Natural killer cell (primary cell): ENCODE results near the gene DISC1. TPM values are rescaled to one million over a fixed set of nuclear protein-coding genes. Genes with fewer than 3 reads are reported as not detected.
A peak's percentile ranks its signal among the peaks of the same experiment; 100 is the strongest.

Source experiments
- ATAC-seq, 3 donors: fragments of 150-1000 bp in 2 of 3; fragments of 200-7000 bp in 1 of 3; cut with Tn5 transposase; 1 replicate in 1 of 3; 2 replicates in 2 of 3; pipeline ENCODE4 v1.10.0; 2021; ENCODE audit warnings: mild to moderate bottlenecking in 2 of 3, moderate library complexity in 2 of 3
- DNase-seq, 2 donors: peaks; one replicate each; pipeline versions ENCODE4 v3.0.0 to v3.0.0-alpha.2; 2013 to 2021; ENCODE audit warnings: mixed read lengths in 1 of 2
- H3K27ac ChIP-seq: one replicate; pipeline ENCODE4 v1.5.1; 2013; ENCODE audit warnings: mild to moderate bottlenecking, low read length
- H3K27me3 ChIP-seq: one replicate; pipeline ENCODE4 v1.6.1; 2013; ENCODE audit warnings: low read length; ENCODE audit not compliant: control insufficient read depth, insufficient read depth
- H3K36me3 ChIP-seq: one replicate; pipeline ENCODE4 v1.6.1; 2013; ENCODE audit warnings: low read length; ENCODE audit not compliant: control insufficient read depth, insufficient read depth
- H3K4me1 ChIP-seq: one replicate; pipeline ENCODE4 v1.6.1; 2013; ENCODE audit warnings: low read length; ENCODE audit not compliant: control insufficient read depth, insufficient read depth
- H3K4me3 ChIP-seq: one replicate; pipeline ENCODE4 v1.5.1; 2013; ENCODE audit warnings: low read length
- H3K9me3 ChIP-seq: one replicate; pipeline ENCODE4 v1.6.1; 2013; ENCODE audit warnings: low read length; ENCODE audit not compliant: control insufficient read depth, insufficient read depth
- H3K27ac Mint-ChIP-seq, 2 donors: one replicate each; pipeline ENCODE4 v1.8.0; 2022; ENCODE audit warnings: mild to moderate bottlenecking in 2 of 2, mixed read lengths in 2 of 2, moderate library complexity in 1 of 2
- H3K27me3 Mint-ChIP-seq, 2 donors: one replicate each; pipeline ENCODE4 v1.8.0; 2022; ENCODE audit warnings: low read depth in 2 of 2, mixed read lengths in 2 of 2
- H3K36me3 Mint-ChIP-seq: one replicate; pipeline ENCODE4 v1.8.0; 2022; ENCODE audit warnings: mixed read lengths
- H3K4me1 Mint-ChIP-seq, 2 donors: one replicate each; pipeline ENCODE4 v1.8.0; 2022; ENCODE audit warnings: mixed read lengths in 2 of 2
- H3K4me3 Mint-ChIP-seq: one replicate; pipeline ENCODE4 v1.8.0; 2022; ENCODE audit warnings: mild to moderate bottlenecking, moderate library complexity, mixed read lengths
- H3K9me3 Mint-ChIP-seq, 2 donors: one replicate each; pipeline ENCODE4 v1.8.0; 2022; ENCODE audit warnings: mixed read lengths in 2 of 2
- WGBS: methylation state at CpG from one replicate; pipeline ENCODE4 v1.1.7; 2013; ENCODE audit warnings: missing lambda C conversion rate; ENCODE audit not compliant: insufficient coverage; 5-methylcytosine and 5-hydroxymethylcytosine counted together
- intact Hi-C: fragments of 100-400 bp; cut with micrococcal nuclease; formaldehyde crosslinking; loops from one replicate; pipeline ENCODE4 v1.14.2; 2022
- total RNA-seq, 4 donors: library from RNA; stranded (reverse); fragments of 120-200 nt in 1 of 4; gene quantifications; one replicate each; pipeline versions ENCODE4 v1.2.3 to v1.2.4, GENCODE V29; 2013 to 2022
- TF ChIP-seq, protein P1 (sequence below): fragments of 200-600 bp; IDR thresholded peaks from one replicate; pipeline ENCODE4 v1.8.0; 2022; ENCODE audit warnings: antibody characterized with exemption

The DISC1 gene
- total RNA-seq, 3 donors from 2014 or later (not counting 1 experiment from before 2014, with no cell fraction given), result 5.9 to 10.7 (median 9.7) TPM

- intact Hi-C loops, result no loop called here
- TF ChIP-seq, protein P1, sequence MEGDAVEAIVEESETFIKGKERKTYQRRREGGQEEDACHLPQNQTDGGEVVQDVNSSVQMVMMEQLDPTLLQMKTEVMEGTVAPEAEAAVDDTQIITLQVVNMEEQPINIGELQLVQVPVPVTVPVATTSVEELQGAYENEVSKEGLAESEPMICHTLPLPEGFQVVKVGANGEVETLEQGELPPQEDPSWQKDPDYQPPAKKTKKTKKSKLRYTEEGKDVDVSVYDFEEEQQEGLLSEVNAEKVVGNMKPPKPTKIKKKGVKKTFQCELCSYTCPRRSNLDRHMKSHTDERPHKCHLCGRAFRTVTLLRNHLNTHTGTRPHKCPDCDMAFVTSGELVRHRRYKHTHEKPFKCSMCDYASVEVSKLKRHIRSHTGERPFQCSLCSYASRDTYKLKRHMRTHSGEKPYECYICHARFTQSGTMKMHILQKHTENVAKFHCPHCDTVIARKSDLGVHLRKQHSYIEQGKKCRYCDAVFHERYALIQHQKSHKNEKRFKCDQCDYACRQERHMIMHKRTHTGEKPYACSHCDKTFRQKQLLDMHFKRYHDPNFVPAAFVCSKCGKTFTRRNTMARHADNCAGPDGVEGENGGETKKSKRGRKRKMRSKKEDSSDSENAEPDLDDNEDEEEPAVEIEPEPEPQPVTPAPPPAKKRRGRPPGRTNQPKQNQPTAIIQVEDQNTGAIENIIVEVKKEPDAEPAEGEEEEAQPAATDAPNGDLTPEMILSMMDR, result no peak
- H3K4me1 Mint-ChIP-seq, result peaks cover 35 to 40% of the 10 kb centered on the region in 2 donors
These were observed 39.8 kb downstream of the DISC1 start for GRCh38 chr1:231666220-231666936.

GRCh38 chr1:231666937-231667608 lies 40.5 kb downstream of the DISC1 start:
- Mint-ChIP-seq H3K27ac (no peak overlapping the region), H3K27me3 (peaks cover 31 to 50% of the 10 kb centered on the region in 2 donors), H3K36me3 (peaks cover 46% of the 10 kb centered on the region), H3K9me3 (peaks cover 3 to 11% of the 10 kb centered on the region in 2 donors), H3K4me1 (peaks cover 36 to 40% of the 10 kb centered on the region in 2 donors), H3K4me3 (no peak overlapping the region)
- intact Hi-C loops, result no loop called here
- DNase-seq (no peak), ATAC-seq (no peak)
- Histone ChIP-seq H3K4me3 (no peak overlapping the region), H3K27me3 (peaks cover 3% of the 10 kb centered on the region), H3K9me3 (peaks cover 9% of the 10 kb centered on the region), H3K27ac (no peak overlapping the region), H3K4me1 (peaks cover 21% of the 10 kb centered on the region), H3K36me3 (no peaks in the 10 kb centered on the region)
- WGBS, result 79% methylated on average over 1 of the region's 1 CpG
- TF ChIP-seq, protein P1, result no peak

More at GRCh38 chr1:231666220-231666936, 39.8 kb downstream of the DISC1 start:
- no peak overlapping the region for H3K27ac Mint-ChIP-seq
- WGBS, result 96% methylated on average over 5 of the region's 7 CpGs
- peaks cover 45% of the 10 kb centered on the region for H3K36me3 Mint-ChIP-seq
- H3K27ac ChIP-seq, result no peak overlapping the region
- peaks cover 21% of the 10 kb centered on the region for H3K4me1 ChIP-seq
- peaks cover 3% of the 10 kb centered on the region for H3K27me3 ChIP-seq
- DNase-seq, result no peak
- no peaks in the 10 kb centered on the region for H3K36me3 ChIP-seq
- ATAC-seq, result no peak
- H3K4me3 Mint-ChIP-seq, result no peak overlapping the region
- peaks cover 10% of the 10 kb centered on the region for H3K9me3 ChIP-seq
- no peak overlapping the region for H3K4me3 ChIP-seq
- H3K9me3 Mint-ChIP-seq, result peaks cover 3 to 11% of the 10 kb centered on the region in 2 donors
- H3K27me3 Mint-ChIP-seq, result peaks cover 30 to 44% of the 10 kb centered on the region in 2 donors

- H3K36me3 ChIP-seq, result no peaks in the 10 kb centered on the region
- peaks cover 21% of the 10 kb centered on the region for H3K4me1 ChIP-seq
- no peak overlapping the region for H3K4me3 ChIP-seq
- WGBS, result 74% methylated on average over 3 of the region's 3 CpGs
- H3K36me3 Mint-ChIP-seq, result peaks cover 39% of the 10 kb centered on the region
- peaks cover 33 to 56% of the 10 kb centered on the region in 2 donors for H3K27me3 Mint-ChIP-seq
- H3K27ac ChIP-seq, result no peak overlapping the region
- TF ChIP-seq, protein P1, result no peak
- peaks cover 3% of the 10 kb centered on the region for H3K27me3 ChIP-seq
- ATAC-seq (peak; percentile 50 to 91 (median 64)), DNase-seq (peak in 1 of 2 donors; percentile 34)
- H3K27ac Mint-ChIP-seq, result no peak overlapping the region
- H3K4me1 Mint-ChIP-seq, result peaks cover 40 to 41% of the 10 kb centered on the region in 2 donors
- H3K4me3 Mint-ChIP-seq, result peak overlapping the region; percentile 61
- H3K9me3 ChIP-seq, result peaks cover 4% of the 10 kb centered on the region
- intact Hi-C loops, result no loop called here
- H3K9me3 Mint-ChIP-seq, result peaks cover 0 to 11% of the 10 kb centered on the region in 2 donors
These were observed 41.4 kb downstream of the DISC1 start for GRCh38 chr1:231667896-231668506.
